Fibroblast of lung (primary cell): ENCODE data around the gene LRP8. TPM values are rescaled to one million over a fixed set of nuclear protein-coding genes. Genes with fewer than 3 reads are reported as not detected.

Source experiments
- DNase-seq, 2 donors: peaks; one replicate each; pipeline versions ENCODE4 v3.0.0 to v3.0.0-alpha.2; 2010; ENCODE audit warnings: low read depth in 2 of 2
- H2AFZ ChIP-seq: 2 replicates; pipeline ENCODE4 v1.5.1; 2012; ENCODE audit warnings: low read length, control low read depth, inconsistent platforms
- H3K27ac ChIP-seq: 2 replicates; pipeline ENCODE4 v1.5.1; 2011; ENCODE audit warnings: low read length, control low read depth; ENCODE audit not compliant: insufficient read depth
- H3K27me3 ChIP-seq: 2 replicates; pipeline ENCODE4 v1.5.1; 2011; ENCODE audit warnings: mild to moderate bottlenecking, low read length; ENCODE audit not compliant: control insufficient read depth, insufficient read depth
- H3K36me3 ChIP-seq: 2 replicates; pipeline ENCODE4 v1.5.1; 2011; ENCODE audit warnings: low read length; ENCODE audit not compliant: control insufficient read depth, insufficient read depth
- H3K4me1 ChIP-seq: 2 replicates; pipeline ENCODE4 v1.5.1; 2011; ENCODE audit warnings: low read length; ENCODE audit not compliant: control insufficient read depth, insufficient read depth; ENCODE audit errors: extremely low read depth
- H3K4me2 ChIP-seq: 2 replicates; pipeline ENCODE4 v1.5.1; 2011; ENCODE audit warnings: low read length, control low read depth; ENCODE audit not compliant: insufficient read depth; ENCODE audit errors: extremely low read depth
- H3K4me3 ChIP-seq, 4 experiments: fragments of 200-600 bp in 1 of 4; sonication (generic) in 1 of 4; replicated peaks in 1 of 4; 2 replicates each; pipeline ENCODE4 v1.5.1; 2011 to 2016; ENCODE audit warnings: low read length in 4 of 4, low read depth in 3 of 4, mild to moderate bottlenecking in 3 of 4, control low read depth in 2 of 4, inconsistent platforms in 1 of 4, mixed read lengths in 1 of 4; ENCODE audit not compliant: insufficient read depth in 1 of 4; ENCODE audit errors: control extremely low read depth in 1 of 4
- H3K79me2 ChIP-seq: 2 replicates; pipeline ENCODE4 v1.5.1; 2012; ENCODE audit warnings: mild to moderate bottlenecking, low read length, inconsistent platforms; ENCODE audit not compliant: control insufficient read depth, insufficient read depth
- H3K9ac ChIP-seq: 2 replicates; pipeline ENCODE4 v1.5.1; 2011; ENCODE audit warnings: mild to moderate bottlenecking, low read length, control low read depth; ENCODE audit not compliant: insufficient read depth
- H3K9me3 ChIP-seq: 2 replicates; pipeline ENCODE4 v1.5.1; 2012; ENCODE audit warnings: low read depth, low read length; ENCODE audit not compliant: control insufficient read depth, insufficient read depth
- H4K20me1 ChIP-seq: 2 replicates; pipeline ENCODE4 v1.5.1; 2011; ENCODE audit warnings: low read length; ENCODE audit not compliant: control insufficient read depth, insufficient read depth; ENCODE audit errors: extremely low read depth
- CTCF ChIP-seq, 2 donors: IDR thresholded peaks in 1 of 2; conservative IDR thresholded peaks in 1 of 2; 1 replicate in 1 of 2; 2 replicates in 1 of 2; pipeline ENCODE4 v1.5.1; 2011 to 2012; ENCODE audit warnings: low read length in 2 of 2, control low read depth in 1 of 2, inconsistent platforms in 1 of 2, low read depth in 1 of 2, mild to moderate bottlenecking in 1 of 2
- EZH2 ChIP-seq: IDR thresholded peaks from 2 replicates; pipeline ENCODE4 v1.5.1; 2012; ENCODE audit warnings: low read length, control low read depth, mild to moderate bottlenecking; ENCODE audit errors: missing control alignments
- polyA plus RNA-seq, 2 donors: library from polyadenylated mRNA; depleted of rRNA in 1 of 2; stranded (reverse) in 1 of 2; unstranded in 1 of 2; fragments of >200 nt; gene quantifications; 2 replicates each; pipeline ENCODE4 v1.2.1, GENCODE V29; 2011 to 2012; ENCODE audit warnings: missing spikeins in 1 of 2
- total RNA-seq: library from RNA; depleted of rRNA; stranded (reverse); fragments of >200 nt; gene quantifications from 2 replicates; pipeline ENCODE4 v1.2.1, GENCODE V29; 2014

LRP8 gene
- total and polyA plus RNA-seq, 2 donors (not counting 1 experiment from before 2014, with no cell fraction given): 8.4 to 10.3 TPM

DNA sequence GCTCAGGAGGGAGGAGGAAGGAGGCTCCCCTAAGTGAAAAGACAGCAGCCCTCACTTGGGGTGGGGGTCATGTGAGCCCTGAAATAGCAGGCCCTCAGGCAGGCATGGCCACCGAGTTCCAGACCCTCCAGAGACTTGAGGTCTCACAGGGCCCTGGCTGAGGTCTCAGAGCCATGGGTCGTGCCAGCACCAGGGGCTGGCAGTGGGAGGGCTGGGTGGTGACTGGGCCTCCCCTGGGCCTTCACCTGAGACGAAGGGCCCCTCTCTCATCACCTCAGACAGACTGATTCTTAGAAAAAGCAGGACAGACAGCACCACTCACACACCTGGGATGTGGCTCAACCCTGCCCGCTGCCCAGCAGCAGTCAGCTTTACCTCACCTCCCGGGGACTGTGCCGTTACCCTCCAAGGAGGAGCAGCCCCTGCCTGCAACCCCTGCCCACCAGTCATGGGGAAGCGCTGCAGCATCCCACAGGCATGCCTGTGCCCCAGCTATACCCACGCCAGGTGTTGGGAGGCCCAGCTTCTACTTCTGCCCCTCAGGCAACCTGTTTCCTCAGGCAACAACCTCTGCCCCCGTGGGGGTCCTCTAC lies 42.6 kb upstream of the LRP8 start:
- DNase-seq: no peak
- no peaks in the 10 kb centered on the region for H3K9me3 ChIP-seq
- H3K79me2 ChIP-seq: no peaks in the 10 kb centered on the region
- H2AFZ ChIP-seq: no peak overlapping the region
- no peak overlapping the region for H3K4me3 ChIP-seq
- H3K4me2 ChIP-seq: no peak overlapping the region
- no peaks in the 10 kb centered on the region for H3K4me1 ChIP-seq
- peaks cover 10% of the 10 kb centered on the region for H3K27me3 ChIP-seq
- H3K36me3 ChIP-seq: no peaks in the 10 kb centered on the region
- no peak for TF ChIP-seq EZH2
- H3K27ac ChIP-seq: no peak overlapping the region
- H3K9ac ChIP-seq: no peak overlapping the region
- H4K20me1 ChIP-seq: no peaks in the 10 kb centered on the region

DNA sequence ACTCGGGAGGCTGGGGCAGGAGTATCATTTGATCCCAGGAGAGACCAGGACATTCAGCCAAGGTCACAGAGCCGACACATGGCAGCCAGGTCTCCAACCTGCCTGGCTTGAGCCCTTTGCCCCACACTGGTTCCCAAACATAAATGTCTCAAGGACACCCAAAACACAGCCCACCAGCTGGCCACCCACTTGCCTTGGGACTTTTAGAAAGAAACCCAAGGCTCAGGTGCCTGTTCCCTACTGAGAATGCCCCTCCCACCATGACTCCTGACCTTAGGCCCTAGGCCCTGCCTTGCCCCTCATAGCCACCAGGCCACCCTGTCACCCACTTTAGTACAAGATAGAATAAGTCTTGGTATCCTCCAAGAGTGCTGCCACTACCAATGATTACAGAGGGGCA lies 41.9 kb upstream of the LRP8 start:
- Histone ChIP-seq H4K20me1 (no peaks in the 10 kb centered on the region), H3K9ac (no peak overlapping the region), H3K27me3 (peaks cover 10% of the 10 kb centered on the region), H3K27ac (no peak overlapping the region), H3K4me2 (no peak overlapping the region), H3K4me3 (no peak overlapping the region), H3K9me3 (no peaks in the 10 kb centered on the region), H3K36me3 (no peaks in the 10 kb centered on the region), H3K79me2 (no peaks in the 10 kb centered on the region), H3K4me1 (no peaks in the 10 kb centered on the region), H2AFZ (no peak overlapping the region)
- DNase-seq: no peak
- no peak for TF ChIP-seq EZH2
- TF ChIP-seq CTCF (conservative IDR thresholded peaks at IDR 0.05 in 1 of 2, IDR thresholded peaks at IDR 0.05 in 1 of 2; ENCODE audit: low read depth in 1 of 2, low read length in 2 of 2): no peak

DNA sequence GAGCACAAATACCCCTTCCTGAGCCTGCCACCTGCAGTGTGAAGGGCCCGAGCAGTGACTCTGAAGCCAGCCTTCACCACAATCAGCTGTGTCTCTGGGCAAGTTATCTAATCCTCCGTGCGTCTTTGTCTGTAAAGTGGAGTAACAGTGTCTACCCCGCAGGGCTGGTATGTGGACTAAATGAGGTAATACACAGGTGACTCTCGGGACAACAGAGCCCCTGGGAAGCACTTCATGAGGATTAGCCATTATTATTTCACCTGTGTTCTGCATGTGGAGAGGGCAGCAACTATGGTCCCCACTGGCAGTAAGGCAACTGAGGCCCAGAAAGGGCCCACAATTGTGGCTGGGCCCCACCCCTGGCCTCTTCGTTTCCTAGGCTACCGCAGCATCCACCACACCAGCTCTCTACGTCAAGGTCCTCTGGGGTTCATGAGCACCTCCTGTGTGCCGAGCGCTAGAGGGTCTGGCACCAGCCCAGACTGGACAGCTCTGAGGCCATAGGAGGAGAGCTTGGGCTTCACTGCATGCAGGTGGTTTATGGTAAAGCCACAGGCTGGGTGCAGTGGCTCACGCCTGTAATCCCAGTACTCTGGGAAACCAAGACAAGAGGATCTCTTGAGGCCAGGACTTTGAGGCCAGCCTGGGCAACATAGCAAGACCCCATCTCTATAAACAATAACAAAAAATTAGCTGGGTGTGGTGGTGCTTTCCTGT lies 41.3 kb upstream of the LRP8 start:
- H3K9ac ChIP-seq: no peak overlapping the region
- H3K4me3 ChIP-seq: no peak overlapping the region
- TF ChIP-seq EZH2: no peak
- TF ChIP-seq CTCF (conservative IDR thresholded peaks at IDR 0.05 in 1 of 2, IDR thresholded peaks at IDR 0.05 in 1 of 2; ENCODE audit: low read depth in 1 of 2, low read length in 2 of 2): no peak
- no peak overlapping the region for H2AFZ ChIP-seq
- no peaks in the 10 kb centered on the region for H3K36me3 ChIP-seq
- no peaks in the 10 kb centered on the region for H3K4me1 ChIP-seq
- H3K4me2 ChIP-seq: no peak overlapping the region
- DNase-seq: no peak
- no peaks in the 10 kb centered on the region for H3K9me3 ChIP-seq
- no peaks in the 10 kb centered on the region for H3K79me2 ChIP-seq
- no peaks in the 10 kb centered on the region for H4K20me1 ChIP-seq
- H3K27ac ChIP-seq: no peak overlapping the region
- peaks cover 10% of the 10 kb centered on the region for H3K27me3 ChIP-seq
